Measurements from ENCODE around the gene ANKRD35.

Gene ANKRD35

GRCh38 chr1:145889722-145890121 is 4.1 kb upstream of the ANKRD35 start:
- Histone ChIP-seq H3K4me3 (ENCODE audit: low read length) (no peak overlapping the region), H3K4me1 (ENCODE audit: insufficient read depth, low read length) (peaks cover 13% of the 10 kb centered on the region), H3K36me3 (ENCODE audit: insufficient read depth, low read length) (no peaks in the 10 kb centered on the region), H2AFZ (ENCODE audit: low read depth, low read length) (no peak overlapping the region), H3K27me3 (ENCODE audit: insufficient read depth, low read length) (peaks cover 15% of the 10 kb centered on the region), H3K9me3 (ENCODE audit: low read length) (no peaks in the 10 kb centered on the region)

DNA sequence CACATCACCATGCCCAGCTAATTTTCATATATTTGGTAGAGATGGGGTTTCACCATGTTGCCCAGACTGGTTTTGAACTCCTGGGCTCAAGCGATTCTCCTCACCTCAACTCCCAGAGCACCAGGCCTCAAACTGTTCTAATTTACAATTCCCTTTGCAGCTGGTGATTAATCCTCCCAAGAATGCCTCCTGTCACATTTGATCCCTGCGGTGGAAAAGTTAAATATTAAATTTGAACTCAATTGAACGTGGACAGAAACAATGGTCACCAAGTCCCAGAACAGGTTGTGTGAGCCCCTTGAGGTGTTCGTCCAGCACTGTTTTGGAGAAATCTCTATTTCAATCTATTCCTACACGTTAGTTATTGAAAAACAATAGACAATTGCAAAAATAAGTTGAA is 2.0 kb upstream of the ANKRD35 start:
- Histone ChIP-seq H3K4me3 (ENCODE audit: low read length) (no peak overlapping the region), H3K4me1 (ENCODE audit: insufficient read depth, low read length) (peaks cover 13% of the 10 kb centered on the region), H3K36me3 (ENCODE audit: insufficient read depth, low read length) (no peaks in the 10 kb centered on the region), H3K27me3 (ENCODE audit: insufficient read depth, low read length) (peaks cover 32% of the 10 kb centered on the region), H2AFZ (ENCODE audit: low read depth, low read length) (no peak overlapping the region), H3K9me3 (ENCODE audit: low read length) (no peaks in the 10 kb centered on the region)

GRCh38 chr1:145886816-145887215 is 1.1 kb upstream of the ANKRD35 start:
- H3K4me3 ChIP-seq (ENCODE audit: low read length): no peak overlapping the region
- no peaks in the 10 kb centered on the region for H3K9me3 ChIP-seq (ENCODE audit: low read length)
- H3K27me3 ChIP-seq (ENCODE audit: insufficient read depth, low read length): peaks cover 34% of the 10 kb centered on the region
- no peak overlapping the region for H2AFZ ChIP-seq (ENCODE audit: low read depth, low read length)
- H3K36me3 ChIP-seq (ENCODE audit: insufficient read depth, low read length): no peaks in the 10 kb centered on the region
- H3K4me1 ChIP-seq (ENCODE audit: insufficient read depth, low read length): peaks cover 8% of the 10 kb centered on the region

GRCh38 chr1:145886390-145886789 is 724 bp upstream of the ANKRD35 start:
- Histone ChIP-seq H2AFZ (ENCODE audit: low read depth, low read length) (no peak overlapping the region), H3K36me3 (ENCODE audit: insufficient read depth, low read length) (no peaks in the 10 kb centered on the region), H3K9me3 (ENCODE audit: low read length) (no peaks in the 10 kb centered on the region), H3K4me1 (ENCODE audit: insufficient read depth, low read length) (peaks cover 6% of the 10 kb centered on the region), H3K27me3 (ENCODE audit: insufficient read depth, low read length) (peaks cover 36% of the 10 kb centered on the region), H3K4me3 (ENCODE audit: low read length) (peak overlapping the region; percentile 73)

GRCh38 chr1:145884675-145885074 is 991 bp downstream of the ANKRD35 start:
- no peaks in the 10 kb centered on the region for H3K9me3 ChIP-seq (ENCODE audit: low read length)
- H3K4me1 ChIP-seq (ENCODE audit: insufficient read depth, low read length): peaks cover 9% of the 10 kb centered on the region
- H3K36me3 ChIP-seq (ENCODE audit: insufficient read depth, low read length): no peaks in the 10 kb centered on the region
- no peak overlapping the region for H3K4me3 ChIP-seq (ENCODE audit: low read length)
- H3K27me3 ChIP-seq (ENCODE audit: insufficient read depth, low read length): peaks cover 45% of the 10 kb centered on the region
- H2AFZ ChIP-seq (ENCODE audit: low read depth, low read length): no peak overlapping the region

GRCh38 chr1:145879775-145880174 is 5.9 kb downstream of the ANKRD35 start:
- Histone ChIP-seq H3K27me3 (ENCODE audit: insufficient read depth, low read length) (peaks cover 63% of the 10 kb centered on the region), H2AFZ (ENCODE audit: low read depth, low read length) (no peak overlapping the region), H3K36me3 (ENCODE audit: insufficient read depth, low read length) (no peaks in the 10 kb centered on the region), H3K4me1 (ENCODE audit: insufficient read depth, low read length) (peaks cover 7% of the 10 kb centered on the region), H3K9me3 (ENCODE audit: low read length) (peaks cover 2% of the 10 kb centered on the region), H3K4me3 (ENCODE audit: low read length) (no peak overlapping the region)

GRCh38 chr1:145878724-145879123 is 6.9 kb downstream of the ANKRD35 start:
- peaks cover 7% of the 10 kb centered on the region for H3K4me1 ChIP-seq (ENCODE audit: insufficient read depth, low read length)
- no peaks in the 10 kb centered on the region for H3K36me3 ChIP-seq (ENCODE audit: insufficient read depth, low read length)
- no peak overlapping the region for H3K4me3 ChIP-seq (ENCODE audit: low read length)
- H2AFZ ChIP-seq (ENCODE audit: low read depth, low read length): no peak overlapping the region
- peaks cover 2% of the 10 kb centered on the region for H3K9me3 ChIP-seq (ENCODE audit: low read length)
- H3K27me3 ChIP-seq (ENCODE audit: insufficient read depth, low read length): peaks cover 61% of the 10 kb centered on the region

- peaks cover 7% of the 10 kb centered on the region for H3K4me1 ChIP-seq (ENCODE audit: insufficient read depth, low read length)
- H3K36me3 ChIP-seq (ENCODE audit: insufficient read depth, low read length): no peaks in the 10 kb centered on the region
- H2AFZ ChIP-seq (ENCODE audit: low read depth, low read length): no peak overlapping the region
- H3K27me3 ChIP-seq (ENCODE audit: insufficient read depth, low read length): peaks cover 63% of the 10 kb centered on the region
- H3K9me3 ChIP-seq (ENCODE audit: low read length): peaks cover 5% of the 10 kb centered on the region
- H3K4me3 ChIP-seq (ENCODE audit: low read length): no peak overlapping the region
These were observed 7.7 kb downstream of the ANKRD35 start for GRCh38 chr1:145877923-145878486.

DNA sequence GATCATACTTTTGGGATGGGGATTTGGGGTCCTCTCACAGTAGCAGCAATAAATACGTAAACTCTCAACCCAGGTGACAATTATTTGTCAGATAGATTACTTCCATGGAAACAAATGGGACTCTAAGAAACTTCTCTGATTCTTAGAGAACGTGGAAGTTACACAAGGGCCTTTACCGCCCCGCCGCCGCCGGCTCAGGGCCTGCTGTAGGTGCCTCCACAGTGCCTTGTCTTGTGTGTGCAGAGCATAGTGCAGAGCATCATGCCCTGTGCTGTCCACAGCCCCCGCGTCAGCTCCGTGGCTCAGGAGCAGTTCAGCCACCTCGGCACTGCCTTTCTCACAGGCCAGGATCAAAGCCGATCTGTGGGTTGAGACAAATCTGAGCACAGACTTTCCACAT is 11.0 kb downstream of the ANKRD35 start:
- H3K27me3 ChIP-seq (ENCODE audit: insufficient read depth, low read length): peaks cover 65% of the 10 kb centered on the region
- H3K4me3 ChIP-seq (ENCODE audit: low read length): no peak overlapping the region

GRCh38 chr1:145871994-145872924 is 13.4 kb downstream of the ANKRD35 start:
- Histone ChIP-seq H3K4me1 (ENCODE audit: insufficient read depth, low read length) (peaks cover 3% of the 10 kb centered on the region), H2AFZ (ENCODE audit: low read depth, low read length) (peak overlapping the region; percentile 47), H3K4me3 (ENCODE audit: low read length) (peak overlapping the region; percentile 37), H3K27me3 (ENCODE audit: insufficient read depth, low read length) (peaks cover 45% of the 10 kb centered on the region), H3K36me3 (ENCODE audit: insufficient read depth, low read length) (no peaks in the 10 kb centered on the region), H3K9me3 (ENCODE audit: low read length) (peaks cover 5% of the 10 kb centered on the region)

More for the DNA sequence above, 11.0 kb downstream of the ANKRD35 start:
- Histone ChIP-seq H2AFZ (ENCODE audit: low read depth, low read length) (no peak overlapping the region), H3K9me3 (ENCODE audit: low read length) (peaks cover 5% of the 10 kb centered on the region), H3K4me1 (ENCODE audit: insufficient read depth, low read length) (peaks cover 5% of the 10 kb centered on the region), H3K36me3 (ENCODE audit: insufficient read depth, low read length) (no peaks in the 10 kb centered on the region)

DNA sequence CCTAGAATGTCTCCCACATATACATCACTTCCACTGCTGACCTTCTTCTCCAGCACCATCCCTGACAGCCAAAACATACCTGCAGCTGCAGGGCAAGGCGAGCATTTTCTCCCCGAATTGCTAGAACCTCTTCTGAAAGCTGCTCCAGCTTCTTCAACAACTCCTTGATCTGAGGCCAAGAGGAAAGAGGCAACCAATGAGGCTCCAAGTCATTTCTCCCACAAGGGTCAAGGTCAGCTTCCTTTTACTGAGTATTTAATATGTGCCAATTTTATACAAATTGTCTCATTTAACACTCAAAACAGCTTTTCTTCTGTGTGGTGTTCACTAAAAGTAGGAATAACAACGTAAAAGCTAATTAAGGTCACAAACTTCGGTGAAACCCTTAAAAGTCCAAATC is 17.4 kb downstream of the ANKRD35 start:
- H3K4me3 ChIP-seq (ENCODE audit: low read length): no peak overlapping the region
- no peak overlapping the region for H2AFZ ChIP-seq (ENCODE audit: low read depth, low read length)
- H3K4me1 ChIP-seq (ENCODE audit: insufficient read depth, low read length): peaks cover 3% of the 10 kb centered on the region
- peaks cover 19% of the 10 kb centered on the region for H3K27me3 ChIP-seq (ENCODE audit: insufficient read depth, low read length)
- H3K36me3 ChIP-seq (ENCODE audit: insufficient read depth, low read length): no peaks in the 10 kb centered on the region
- H3K9me3 ChIP-seq (ENCODE audit: low read length): peaks cover under 1% of the 10 kb centered on the region

DNA sequence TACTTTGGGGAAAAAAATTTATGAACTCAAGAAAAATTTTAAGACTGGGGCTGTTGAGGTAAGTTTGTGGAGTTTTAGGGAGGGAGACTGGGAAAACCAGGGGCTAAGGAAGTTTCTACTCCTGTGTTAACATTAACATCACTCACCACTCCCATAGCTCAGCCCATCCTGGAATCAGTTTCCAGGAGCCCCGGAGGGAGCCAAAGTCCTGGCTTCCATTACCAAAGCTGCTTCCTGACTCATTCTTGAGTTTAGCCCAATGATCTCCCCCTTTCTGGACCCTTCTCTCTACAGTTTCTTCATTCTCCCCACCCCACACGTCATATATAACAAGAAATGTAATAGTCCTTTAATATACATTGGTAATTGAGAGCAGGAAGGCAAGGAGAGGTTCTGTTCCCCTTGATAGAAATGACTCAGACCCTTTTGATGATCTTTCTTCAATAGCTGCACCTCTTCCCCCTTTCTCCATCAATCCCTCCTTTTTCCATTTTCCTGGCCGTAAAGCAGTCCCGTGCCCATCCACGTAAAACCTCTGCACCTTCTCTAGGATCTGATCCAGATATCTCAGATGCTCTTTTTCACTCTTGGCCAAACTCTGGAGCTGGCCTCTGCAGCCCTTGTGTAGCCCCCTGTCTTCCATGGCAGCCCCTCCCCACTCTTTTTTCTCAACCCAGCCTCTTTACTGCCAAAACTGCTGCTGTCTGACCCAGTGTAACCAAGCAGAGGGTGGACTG is 22.2 kb downstream of the ANKRD35 start:
- Histone ChIP-seq H3K9me3 (ENCODE audit: low read length) (no peaks in the 10 kb centered on the region), H3K4me3 (ENCODE audit: low read length) (no peak overlapping the region), H2AFZ (ENCODE audit: low read depth, low read length) (no peak overlapping the region), H3K4me1 (ENCODE audit: insufficient read depth, low read length) (peaks cover 4% of the 10 kb centered on the region), H3K27me3 (ENCODE audit: insufficient read depth, low read length) (no peaks in the 10 kb centered on the region), H3K36me3 (ENCODE audit: insufficient read depth, low read length) (no peaks in the 10 kb centered on the region)

- peaks cover 23% of the 10 kb centered on the region for H3K36me3 ChIP-seq (ENCODE audit: insufficient read depth, low read length)
- H3K9me3 ChIP-seq (ENCODE audit: low read length): no peaks in the 10 kb centered on the region
- no peaks in the 10 kb centered on the region for H3K27me3 ChIP-seq (ENCODE audit: insufficient read depth, low read length)
- peaks cover 10% of the 10 kb centered on the region for H3K4me1 ChIP-seq (ENCODE audit: insufficient read depth, low read length)
- H3K4me3 ChIP-seq (ENCODE audit: low read length): peak overlapping the region; percentile 77
- H2AFZ ChIP-seq (ENCODE audit: low read depth, low read length): peak overlapping the region; percentile 79
These were observed 26.1 kb downstream of the ANKRD35 start for GRCh38 chr1:145859491-145860023.

Measured in neuron (in vitro differentiated cells).